Fibroblast of the aortic adventitia (primary cell): ENCODE data around the gene GRPEL2. TPM values are rescaled to one million over a fixed set of nuclear protein-coding genes. Genes with fewer than 3 reads are reported as not detected.

ENCODE experiments used
- DNase-seq: peaks from one replicate; pipeline ENCODE4 v3.0.0-alpha.2; 2010; ENCODE audit warnings: low read depth
- H3K4me3 ChIP-seq: 2 replicates; pipeline ENCODE4 v1.5.1; 2011; ENCODE audit warnings: low read depth, mild to moderate bottlenecking, control low read depth, low read length, moderate library complexity
- total RNA-seq: library from RNA; depleted of rRNA; stranded (reverse); fragments of >200 nt; gene quantifications from 2 replicates; pipeline ENCODE4 v1.2.3, GENCODE V29; 2012; ENCODE audit warnings: low replicate concordance
- TF ChIP-seq, protein P1 (sequence below): IDR thresholded peaks from 2 replicates; pipeline ENCODE4 v1.5.1; 2011; ENCODE audit warnings: mild to moderate bottlenecking, low read length, control low read depth, inconsistent platforms; ENCODE audit not compliant: insufficient read depth

Gene GRPEL2
- total RNA-seq, 1 donor = 37.0 TPM

DNA sequence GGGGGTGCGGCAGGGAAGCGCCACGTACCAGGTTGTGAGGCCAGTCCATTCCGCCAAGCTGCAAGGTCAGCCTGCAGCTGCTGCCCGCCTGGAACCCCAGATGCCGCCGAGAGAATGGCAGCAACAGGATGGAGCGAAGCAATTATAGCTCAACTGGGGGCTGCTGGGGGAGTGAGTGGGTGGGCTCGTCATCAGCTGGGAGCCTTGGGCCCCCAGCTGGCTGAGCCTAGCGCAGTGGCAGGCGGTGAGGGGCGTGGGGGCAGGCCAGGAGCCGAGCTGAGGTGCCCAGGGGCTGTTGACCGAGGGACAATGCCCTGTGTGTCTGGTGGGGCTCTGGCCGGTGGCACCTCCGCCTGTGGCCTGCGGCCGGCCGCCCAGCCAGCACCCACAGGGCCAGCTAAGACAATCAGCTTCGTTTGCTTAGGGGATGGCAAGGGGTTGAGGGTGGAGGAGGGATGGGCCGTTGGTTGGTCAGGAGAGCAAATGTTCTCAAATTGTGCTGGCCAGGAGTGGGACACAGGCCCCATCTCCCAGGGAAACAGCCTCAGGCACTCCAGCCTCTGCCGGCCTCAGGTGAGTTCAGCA is 34.0 kb downstream of the GRPEL2 start, which contains the start of gene IL17B:
Gene IL17B, minus strand, starts transcription at position 116 of the 585 bp plus-strand sequence. Its CDS starts 67 bp downstream, at position 49.
- H3K4me3 ChIP-seq = no peak within 1 kb of the TSS
- DNase-seq = no peak
- TF ChIP-seq, protein P1, sequence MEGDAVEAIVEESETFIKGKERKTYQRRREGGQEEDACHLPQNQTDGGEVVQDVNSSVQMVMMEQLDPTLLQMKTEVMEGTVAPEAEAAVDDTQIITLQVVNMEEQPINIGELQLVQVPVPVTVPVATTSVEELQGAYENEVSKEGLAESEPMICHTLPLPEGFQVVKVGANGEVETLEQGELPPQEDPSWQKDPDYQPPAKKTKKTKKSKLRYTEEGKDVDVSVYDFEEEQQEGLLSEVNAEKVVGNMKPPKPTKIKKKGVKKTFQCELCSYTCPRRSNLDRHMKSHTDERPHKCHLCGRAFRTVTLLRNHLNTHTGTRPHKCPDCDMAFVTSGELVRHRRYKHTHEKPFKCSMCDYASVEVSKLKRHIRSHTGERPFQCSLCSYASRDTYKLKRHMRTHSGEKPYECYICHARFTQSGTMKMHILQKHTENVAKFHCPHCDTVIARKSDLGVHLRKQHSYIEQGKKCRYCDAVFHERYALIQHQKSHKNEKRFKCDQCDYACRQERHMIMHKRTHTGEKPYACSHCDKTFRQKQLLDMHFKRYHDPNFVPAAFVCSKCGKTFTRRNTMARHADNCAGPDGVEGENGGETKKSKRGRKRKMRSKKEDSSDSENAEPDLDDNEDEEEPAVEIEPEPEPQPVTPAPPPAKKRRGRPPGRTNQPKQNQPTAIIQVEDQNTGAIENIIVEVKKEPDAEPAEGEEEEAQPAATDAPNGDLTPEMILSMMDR = no peak

DNA sequence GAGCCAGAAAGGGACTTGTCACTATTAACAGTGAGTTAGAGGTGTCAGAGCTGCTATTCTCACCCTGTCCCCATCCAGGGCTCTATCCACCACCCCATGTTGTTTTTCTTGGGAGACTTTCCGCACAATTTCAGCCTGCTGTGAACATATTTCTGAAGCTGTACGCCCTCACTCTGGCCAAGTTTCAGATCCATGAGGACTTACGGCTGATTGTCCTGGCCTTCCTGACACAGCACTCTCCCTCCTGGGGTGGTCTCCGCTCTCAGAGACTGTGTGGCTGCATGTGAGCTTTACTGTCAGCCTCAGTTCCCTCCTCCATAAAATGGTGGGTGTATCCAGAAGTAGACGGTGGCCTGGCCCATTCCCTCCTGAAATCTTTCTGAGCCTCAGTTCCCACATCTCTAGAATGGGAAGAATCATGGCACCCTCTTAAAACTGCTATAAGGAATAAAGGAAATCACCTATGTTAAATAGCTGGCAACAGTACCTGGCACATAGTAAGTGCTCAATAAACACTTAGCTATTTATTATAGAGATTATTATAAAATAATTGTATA is 34.6 kb downstream of the GRPEL2 start:
- no peak for DNase-seq
- H3K4me3 ChIP-seq = no peak overlapping the region
- TF ChIP-seq, protein P1 = no peak

DNA sequence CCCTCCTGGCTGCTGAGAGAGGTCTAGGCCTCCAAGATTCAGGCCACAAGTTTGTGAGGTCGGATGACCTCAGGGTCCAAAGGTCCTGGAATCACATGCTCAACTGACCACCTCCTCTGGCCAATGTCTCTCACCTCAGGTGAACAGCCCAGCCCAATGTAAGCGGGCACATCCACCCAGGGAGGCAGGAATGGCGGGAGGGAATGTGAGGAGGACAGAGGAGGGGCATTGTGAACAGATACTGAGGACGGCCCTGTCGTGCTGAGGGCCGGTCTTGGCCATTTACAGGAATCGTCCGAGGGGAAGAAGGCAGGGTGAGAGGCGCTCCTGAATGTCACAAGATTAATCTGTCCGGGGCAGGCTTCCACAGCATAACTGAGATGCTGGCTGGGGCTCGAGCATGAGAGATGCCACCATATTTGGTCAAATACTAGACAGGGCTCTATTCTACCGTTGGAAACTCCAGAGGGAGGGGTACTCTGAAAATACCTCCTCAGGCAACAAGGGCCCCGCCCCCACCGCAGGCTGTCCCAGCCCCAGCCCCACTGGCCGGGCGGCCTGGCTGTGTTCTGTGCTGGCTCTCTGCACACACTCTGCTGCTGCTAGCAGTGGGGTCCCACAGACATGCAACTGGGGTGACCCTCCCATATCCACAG is 35.3 kb downstream of the GRPEL2 start:
- TF ChIP-seq, protein P1 = no peak
- H3K4me3 ChIP-seq = no peak overlapping the region
- DNase-seq = no peak

DNA sequence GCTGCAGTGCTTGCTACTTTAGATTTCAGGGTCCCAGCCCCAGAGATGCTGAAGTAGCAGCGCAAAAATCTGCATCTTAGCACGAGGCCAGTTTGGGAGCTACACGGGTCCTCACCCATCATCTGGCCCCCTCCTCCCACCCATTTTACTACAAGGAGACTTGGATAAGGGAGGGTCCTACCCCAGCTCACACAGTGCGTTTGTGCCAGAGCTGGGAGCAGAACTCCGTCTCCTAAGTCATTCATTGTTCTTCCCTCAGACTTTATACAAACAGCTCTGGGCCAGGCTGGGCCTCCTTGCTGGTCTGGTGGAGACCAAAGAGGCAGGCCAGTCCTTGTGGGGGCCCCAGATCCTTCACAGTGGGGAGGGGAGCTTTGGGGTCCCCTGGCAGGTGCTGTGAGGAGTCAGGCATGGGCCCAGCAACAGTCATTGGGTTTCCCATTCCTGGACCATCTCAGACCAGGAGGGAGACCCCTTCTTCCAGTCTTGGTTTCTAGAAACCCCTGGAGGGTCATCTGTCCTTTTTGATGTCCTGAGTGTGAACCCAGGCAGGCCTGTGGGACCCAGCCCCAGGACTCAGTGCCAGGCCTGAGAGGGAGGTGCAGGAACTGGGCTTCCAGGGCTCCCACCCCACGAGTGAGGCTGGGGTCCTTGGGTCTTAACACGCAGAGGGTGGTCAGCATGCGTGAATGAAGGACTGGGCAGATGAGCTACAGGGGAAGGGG is 36.1 kb downstream of the GRPEL2 start:
- TF ChIP-seq, protein P1 = no peak
- no peak overlapping the region for H3K4me3 ChIP-seq
- no peak for DNase-seq

DNA sequence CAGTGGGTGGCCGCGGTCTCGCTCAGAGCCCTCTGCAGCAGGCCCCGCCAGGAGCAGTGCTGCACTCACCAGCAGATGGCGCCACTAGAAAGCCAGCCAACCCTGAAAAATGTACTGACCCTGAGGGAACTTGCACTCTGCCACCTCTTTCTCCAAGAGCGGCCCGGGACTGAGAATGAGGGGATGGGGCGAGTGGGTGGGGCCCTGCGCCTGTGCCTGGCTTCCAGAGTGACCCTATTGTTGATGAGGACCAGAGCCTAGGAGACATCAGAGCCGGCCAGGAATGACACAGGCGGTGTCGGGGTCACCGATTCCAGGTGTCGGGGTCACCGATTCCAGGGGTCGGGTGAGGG is 36.7 kb downstream of the GRPEL2 start:
- TF ChIP-seq, protein P1 = peak; percentile 97
- DNase-seq = peak; percentile 75
- no peak overlapping the region for H3K4me3 ChIP-seq

DNA sequence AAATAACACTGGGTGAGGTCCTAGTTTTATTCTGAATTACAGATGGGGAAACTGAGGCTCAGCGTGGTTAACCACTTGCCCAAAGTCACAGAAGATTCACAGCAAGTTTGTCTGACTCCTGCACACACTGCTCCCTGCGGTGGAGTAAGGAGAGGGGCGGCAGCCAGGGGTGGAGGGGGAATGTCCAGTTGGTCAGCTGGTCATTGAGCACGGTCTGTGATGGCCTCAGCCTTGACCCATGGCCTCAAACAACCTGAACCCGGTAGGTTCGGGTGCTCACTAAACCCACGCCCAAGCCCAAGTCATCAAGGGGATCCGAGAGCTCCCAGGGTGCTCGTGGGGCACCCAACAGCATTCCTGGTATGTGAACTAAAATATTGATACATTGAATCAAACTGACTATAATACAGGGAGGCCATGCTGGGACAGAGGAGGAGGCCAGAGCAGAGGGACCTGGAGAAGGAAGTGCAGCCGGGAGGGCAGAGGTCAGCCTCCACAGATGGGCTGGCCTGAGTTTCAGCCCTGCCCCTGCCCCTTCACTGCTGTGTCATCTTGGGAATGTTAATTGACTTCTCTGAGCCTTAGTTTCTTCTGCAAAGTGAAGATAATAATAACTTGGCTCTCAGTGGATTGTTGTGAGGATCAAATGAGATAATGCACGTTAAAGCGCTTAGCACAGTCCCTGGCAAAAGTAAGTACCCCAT is 37.4 kb downstream of the GRPEL2 start:
- TF ChIP-seq, protein P1 = no peak
- no peak overlapping the region for H3K4me3 ChIP-seq
- no peak for DNase-seq
